Measurements from ENCODE around the gene SLC39A8. TPM values are rescaled to one million over a fixed set of nuclear protein-coding genes. Genes with fewer than 3 reads are reported as not detected.

The SLC39A8 gene
- total RNA-seq, 2 donors from 2014 or later = 11.1 to 19.2 TPM

DNA sequence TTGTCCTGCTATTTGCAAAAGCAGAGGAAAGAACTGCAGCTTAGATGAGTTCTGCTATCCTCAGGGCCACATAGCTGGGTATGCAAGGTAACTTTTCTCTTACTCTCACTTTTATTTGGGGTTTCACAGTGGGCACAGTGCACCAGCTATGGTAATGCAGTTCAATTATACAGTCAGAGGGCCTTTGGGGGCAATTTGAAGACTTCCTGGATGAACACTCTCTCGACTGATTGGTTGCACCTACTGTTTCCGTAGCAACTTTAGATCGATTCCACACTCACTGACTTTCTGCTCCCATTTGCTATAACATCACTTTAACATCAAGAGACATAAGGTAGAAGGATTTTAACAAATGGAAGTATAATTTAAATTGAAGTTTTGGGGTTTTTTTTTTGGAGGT lies 128.6 kb downstream of the SLC39A8 start:
- TF ChIP-seq POLR2A (IDR thresholded peaks at IDR 0.05) (no peak), POLR2AphosphoS5 (IDR thresholded peaks at IDR 0.05) (no peak)
- TF ChIP-seq, protein P1, sequence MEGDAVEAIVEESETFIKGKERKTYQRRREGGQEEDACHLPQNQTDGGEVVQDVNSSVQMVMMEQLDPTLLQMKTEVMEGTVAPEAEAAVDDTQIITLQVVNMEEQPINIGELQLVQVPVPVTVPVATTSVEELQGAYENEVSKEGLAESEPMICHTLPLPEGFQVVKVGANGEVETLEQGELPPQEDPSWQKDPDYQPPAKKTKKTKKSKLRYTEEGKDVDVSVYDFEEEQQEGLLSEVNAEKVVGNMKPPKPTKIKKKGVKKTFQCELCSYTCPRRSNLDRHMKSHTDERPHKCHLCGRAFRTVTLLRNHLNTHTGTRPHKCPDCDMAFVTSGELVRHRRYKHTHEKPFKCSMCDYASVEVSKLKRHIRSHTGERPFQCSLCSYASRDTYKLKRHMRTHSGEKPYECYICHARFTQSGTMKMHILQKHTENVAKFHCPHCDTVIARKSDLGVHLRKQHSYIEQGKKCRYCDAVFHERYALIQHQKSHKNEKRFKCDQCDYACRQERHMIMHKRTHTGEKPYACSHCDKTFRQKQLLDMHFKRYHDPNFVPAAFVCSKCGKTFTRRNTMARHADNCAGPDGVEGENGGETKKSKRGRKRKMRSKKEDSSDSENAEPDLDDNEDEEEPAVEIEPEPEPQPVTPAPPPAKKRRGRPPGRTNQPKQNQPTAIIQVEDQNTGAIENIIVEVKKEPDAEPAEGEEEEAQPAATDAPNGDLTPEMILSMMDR (IDR thresholded peaks at IDR 0.05) = no peak

DNA sequence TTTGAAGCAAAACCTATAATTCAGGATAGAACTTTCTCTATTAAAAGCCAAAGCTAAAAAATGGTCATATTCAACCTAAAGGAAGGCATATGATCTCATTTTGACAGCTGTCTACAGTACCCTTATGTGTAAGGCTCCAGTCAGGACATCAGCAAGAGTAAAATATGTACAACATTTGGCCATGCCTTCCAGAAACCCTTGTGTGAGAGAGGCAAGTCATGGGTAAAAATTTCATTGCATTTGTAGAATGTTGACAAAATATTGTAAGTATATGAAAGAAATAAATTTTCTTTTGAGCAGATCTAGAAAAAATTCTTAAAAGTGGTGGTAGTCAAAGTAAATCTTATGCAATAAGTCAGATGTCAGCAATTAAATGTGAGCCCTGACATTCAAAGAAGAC lies 132.3 kb downstream of the SLC39A8 start:
- H3K9me3 ChIP-seq = no peaks in the 10 kb centered on the region
- H3K4me1 ChIP-seq (replicated peaks) = no peaks in the 10 kb centered on the region
- no peaks in the 10 kb centered on the region for H3K36me3 ChIP-seq
- TF ChIP-seq POLR2AphosphoS5 (IDR thresholded peaks at IDR 0.05) (no peak), POLR2A (IDR thresholded peaks at IDR 0.05) (no peak)
- TF ChIP-seq, protein P1 (IDR thresholded peaks at IDR 0.05) = no peak
- no peak overlapping the region for H3K27ac ChIP-seq
- DNase-seq (ENCODE audit: low spot score) = no peak
- intact Hi-C loops (cut with DNase I) = no loop called here
- H3K27me3 ChIP-seq (replicated peaks; ENCODE audit: insufficient read depth) = no peaks in the 10 kb centered on the region
- H3K4me3 ChIP-seq = no peak overlapping the region

More for the DNA sequence above, 128.6 kb downstream of the SLC39A8 start:
- no peak overlapping the region for H3K4me3 ChIP-seq
- intact Hi-C loops (cut with DNase I) = no loop called here
- H3K36me3 ChIP-seq = no peaks in the 10 kb centered on the region
- no peak overlapping the region for H3K27ac ChIP-seq
- H3K27me3 ChIP-seq (replicated peaks; ENCODE audit: insufficient read depth) = no peaks in the 10 kb centered on the region
- no peaks in the 10 kb centered on the region for H3K9me3 ChIP-seq
- no peaks in the 10 kb centered on the region for H3K4me1 ChIP-seq (replicated peaks)
- no peak for DNase-seq (ENCODE audit: low spot score)
- 91% methylated on average over 3 of the region's 3 CpGs for WGBS

Small RNAs within 50 kb of the gene (small RNA-seq; reads per million reads assigned to genes)
- gene RN7SL728P = 0 reads per million in 2 donors

Other genes with a start within 250 kb of the SLC39A8 start
- gene NFKB1, start 155.9 kb upstream of the SLC39A8 start, total RNA-seq = 10 to 100 TPM; 32.3 to 35.4 TPM

All from prostate gland (tissue), 2 donors.